Measurements from ENCODE around the gene NCSTN. TPM values are rescaled to one million over a fixed set of nuclear protein-coding genes. Genes with fewer than 3 reads are reported as not detected.

NCSTN gene
- total and polyA plus RNA-seq, 8 donors = 90.7 to 125 (median 115) TPM

- intact Hi-C loops (cut with DNase I) = no loop called here
- Histone ChIP-seq H3K36me3 (peaks cover 8 to 100% of the 10 kb centered on the region in 2 donors), H3K27ac (no peak overlapping the region), H3K9me3 (no peaks in the 10 kb centered on the region), H3K4me3 (no peak overlapping the region), H3K27me3 (no peaks in the 10 kb centered on the region), H3K4me1 (no peaks in the 10 kb centered on the region)
- DNase-seq (no peak), ATAC-seq (no peak)
- TF ChIP-seq, protein P1, sequence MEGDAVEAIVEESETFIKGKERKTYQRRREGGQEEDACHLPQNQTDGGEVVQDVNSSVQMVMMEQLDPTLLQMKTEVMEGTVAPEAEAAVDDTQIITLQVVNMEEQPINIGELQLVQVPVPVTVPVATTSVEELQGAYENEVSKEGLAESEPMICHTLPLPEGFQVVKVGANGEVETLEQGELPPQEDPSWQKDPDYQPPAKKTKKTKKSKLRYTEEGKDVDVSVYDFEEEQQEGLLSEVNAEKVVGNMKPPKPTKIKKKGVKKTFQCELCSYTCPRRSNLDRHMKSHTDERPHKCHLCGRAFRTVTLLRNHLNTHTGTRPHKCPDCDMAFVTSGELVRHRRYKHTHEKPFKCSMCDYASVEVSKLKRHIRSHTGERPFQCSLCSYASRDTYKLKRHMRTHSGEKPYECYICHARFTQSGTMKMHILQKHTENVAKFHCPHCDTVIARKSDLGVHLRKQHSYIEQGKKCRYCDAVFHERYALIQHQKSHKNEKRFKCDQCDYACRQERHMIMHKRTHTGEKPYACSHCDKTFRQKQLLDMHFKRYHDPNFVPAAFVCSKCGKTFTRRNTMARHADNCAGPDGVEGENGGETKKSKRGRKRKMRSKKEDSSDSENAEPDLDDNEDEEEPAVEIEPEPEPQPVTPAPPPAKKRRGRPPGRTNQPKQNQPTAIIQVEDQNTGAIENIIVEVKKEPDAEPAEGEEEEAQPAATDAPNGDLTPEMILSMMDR (IDR thresholded peaks at IDR 0.05) = no peak
Observed at GRCh38 chr1:160307118-160307791, 35.9 kb upstream of the NCSTN start.

DNA sequence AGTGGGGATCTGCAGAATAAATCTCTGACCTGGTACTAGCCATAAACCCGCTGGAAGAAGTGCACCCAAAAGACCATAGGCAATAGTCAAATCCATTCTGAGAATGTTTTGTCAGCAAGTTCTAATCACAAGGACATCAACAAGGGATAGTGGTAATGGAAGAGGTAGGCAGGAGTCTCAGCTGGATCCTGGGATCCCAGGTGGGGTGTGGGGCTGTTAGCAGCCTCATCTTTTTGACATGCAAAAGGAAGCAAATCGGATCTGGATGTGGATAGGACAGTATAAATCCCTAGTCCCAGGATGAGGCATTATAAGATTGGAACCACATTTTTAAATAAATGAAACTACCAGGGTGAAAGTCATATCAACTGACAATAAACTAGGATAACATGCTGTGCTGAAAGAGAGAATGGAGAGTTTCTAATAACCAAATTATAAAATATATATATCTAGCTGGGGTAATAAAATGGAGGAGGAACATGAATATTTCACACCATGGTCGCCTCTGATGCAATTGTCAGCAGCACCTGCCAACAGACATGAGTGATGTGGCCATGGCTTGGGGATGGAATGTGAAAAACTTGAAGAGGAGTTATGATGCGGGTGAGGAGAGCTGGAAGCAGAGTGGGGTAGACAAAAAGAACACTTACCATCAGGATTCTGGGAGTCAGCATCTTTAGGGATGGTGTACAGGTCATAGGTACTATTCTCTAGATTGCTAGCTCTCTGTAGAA, 34.6 kb upstream of the NCSTN start:
- intact Hi-C loops (cut with DNase I) = no loop called here
- Histone ChIP-seq H3K27me3 (no peaks in the 10 kb centered on the region), H3K9me3 (no peaks in the 10 kb centered on the region), H3K4me3 (no peak overlapping the region), H3K4me1 (no peaks in the 10 kb centered on the region), H3K36me3 (peaks cover 8 to 100% of the 10 kb centered on the region in 2 donors), H3K27ac (no peak overlapping the region)
- ATAC-seq (no peak), DNase-seq (no peak)
- TF ChIP-seq, protein P1 (IDR thresholded peaks at IDR 0.05) = no peak

GRCh38 chr1:160309185-160309557, 34.0 kb upstream of the NCSTN start:
- H3K4me1 ChIP-seq = no peaks in the 10 kb centered on the region
- no peak overlapping the region for H3K27ac ChIP-seq
- intact Hi-C loops (cut with DNase I) = no loop called here
- DNase-seq (no peak), ATAC-seq (no peak)
- H3K27me3 ChIP-seq = no peaks in the 10 kb centered on the region
- no peak overlapping the region for H3K4me3 ChIP-seq
- peaks cover 8 to 100% of the 10 kb centered on the region in 2 donors for H3K36me3 ChIP-seq
- TF ChIP-seq, protein P1 (IDR thresholded peaks at IDR 0.05) = no peak
- no peaks in the 10 kb centered on the region for H3K9me3 ChIP-seq

DNA sequence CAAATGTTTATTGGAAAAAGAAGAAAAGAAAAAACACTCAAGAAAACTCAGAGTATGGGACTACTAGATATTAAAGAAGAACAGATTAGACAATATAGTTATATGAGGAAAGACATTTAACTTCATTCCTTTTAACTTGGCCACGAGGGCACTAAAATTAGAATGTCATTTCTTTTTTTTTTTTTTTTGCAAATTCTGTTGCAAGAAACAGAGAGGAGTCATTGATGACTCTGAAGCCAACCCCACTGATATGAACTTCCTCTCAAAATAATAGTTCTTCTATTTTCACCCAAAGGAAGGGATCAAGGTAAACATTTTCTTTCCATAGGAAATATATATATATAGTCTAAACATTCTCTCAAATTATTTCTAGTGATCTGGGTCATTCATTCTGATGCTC, 33.6 kb upstream of the NCSTN start:
- no peak overlapping the region for H3K27ac ChIP-seq
- no peak for ATAC-seq
- H3K4me1 ChIP-seq = no peaks in the 10 kb centered on the region
- H3K9me3 ChIP-seq = no peaks in the 10 kb centered on the region
- intact Hi-C loops (cut with DNase I) = no loop called here
- TF ChIP-seq, protein P1 (IDR thresholded peaks at IDR 0.05) = no peak
- no peak overlapping the region for H3K4me3 ChIP-seq
- DNase-seq = no peak
- no peaks in the 10 kb centered on the region for H3K27me3 ChIP-seq
- peaks cover 8 to 100% of the 10 kb centered on the region in 2 donors for H3K36me3 ChIP-seq

GRCh38 chr1:160315359-160315758, 27.8 kb upstream of the NCSTN start:
- DNase-seq (no peak), ATAC-seq (no peak)
- H3K4me3 ChIP-seq = no peak overlapping the region
- H3K9me3 ChIP-seq = no peaks in the 10 kb centered on the region
- H3K36me3 ChIP-seq = peaks cover 0 to 97% of the 10 kb centered on the region in 2 donors
- H3K27me3 ChIP-seq = no peaks in the 10 kb centered on the region
- TF ChIP-seq, protein P1 (IDR thresholded peaks at IDR 0.05) = no peak
- no peaks in the 10 kb centered on the region for H3K4me1 ChIP-seq
- intact Hi-C loops (cut with DNase I) = no loop called here
- no peak overlapping the region for H3K27ac ChIP-seq
